Stimulated activated CD4-positive, alpha-beta T cell treated with anti-CD3 and anti-CD28 coated beads, Interleukin-15, amount 100 ng/mL, for 1 hour (primary cell): Measurements from ENCODE around the gene COX4I1.
A peak's percentile ranks its signal among the peaks of the same experiment; 100 is the strongest.

Source experiments
- DNase-seq, 2 donors: peaks; one replicate each; pipeline ENCODE4 v3.0.0-alpha.2; 2020; ENCODE audit warnings: low read depth in 1 of 2, low spot score in 1 of 2

Gene COX4I1

DNA sequence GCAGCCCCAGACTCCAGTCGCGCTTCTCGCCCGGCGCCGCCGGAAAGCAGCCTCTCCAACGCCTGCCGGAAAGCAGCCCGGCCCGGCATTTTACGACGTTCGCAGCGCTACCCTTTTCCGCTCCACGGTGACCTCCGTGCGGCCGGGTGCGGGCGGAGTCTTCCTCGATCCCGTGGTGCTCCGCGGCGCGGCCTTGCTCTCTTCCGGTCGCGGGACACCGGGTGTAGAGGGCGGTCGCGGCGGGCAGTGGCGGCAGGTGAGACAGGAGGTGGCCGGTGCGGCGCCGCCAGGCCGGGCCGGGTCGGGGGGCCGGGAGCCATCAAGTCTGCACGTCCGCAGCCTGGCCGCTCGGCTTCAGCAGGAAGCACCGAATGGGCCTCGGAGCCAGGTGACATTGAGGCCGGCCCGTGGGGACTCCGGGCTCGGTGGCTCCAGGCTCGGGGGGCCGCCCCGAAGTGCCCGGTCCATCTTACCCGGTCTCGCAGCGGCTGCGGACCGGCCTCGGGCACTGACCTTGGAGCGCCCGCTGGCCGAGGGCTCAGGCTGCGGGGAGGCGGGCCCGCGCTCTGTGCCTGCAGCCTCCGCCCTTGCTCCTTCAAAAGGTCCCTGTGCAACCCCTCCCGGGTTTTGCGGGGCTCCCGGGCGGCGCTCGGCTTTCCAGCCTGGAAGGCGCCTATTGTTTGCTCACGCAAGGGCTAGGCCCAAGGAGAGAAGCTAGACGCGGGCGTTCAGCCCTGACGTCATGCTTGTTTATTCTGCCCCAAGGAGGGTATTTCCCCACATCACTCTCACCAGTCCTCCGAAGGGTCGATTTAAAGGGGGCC, at the start of gene COX4I1, which contains the start of gene EMC8:
Gene COX4I1 (plus strand): TSS at position 199 of the 824 bp plus-strand sequence. CDS start 1,511 bp downstream, outside the sequence.
Gene EMC8 (minus strand): TSS at position 48 of the 824 bp plus-strand sequence. CDS start 249 bp downstream, outside the sequence.
- peak; percentile 84 to 92 for DNase-seq

DNA sequence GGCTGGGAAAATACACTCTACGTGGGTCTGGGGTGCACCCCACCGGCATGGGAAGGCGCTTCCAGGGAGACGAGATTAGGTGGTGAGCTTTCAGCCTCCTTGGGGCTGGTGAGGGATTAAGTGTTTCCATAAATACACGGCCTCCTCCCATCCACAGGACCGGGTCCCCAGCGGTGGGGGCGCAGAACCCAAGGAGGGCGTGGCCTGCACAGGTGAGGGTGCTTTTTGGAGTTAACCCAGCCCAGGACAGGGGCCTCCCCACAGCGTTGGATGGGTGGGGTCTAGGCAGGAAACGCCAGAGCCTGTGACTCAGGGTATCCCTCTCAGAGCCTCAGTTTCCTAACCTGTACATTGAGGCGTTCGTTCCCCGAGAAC, 49.7 kb upstream of the COX4I1 start:
- no peak for DNase-seq

DNA sequence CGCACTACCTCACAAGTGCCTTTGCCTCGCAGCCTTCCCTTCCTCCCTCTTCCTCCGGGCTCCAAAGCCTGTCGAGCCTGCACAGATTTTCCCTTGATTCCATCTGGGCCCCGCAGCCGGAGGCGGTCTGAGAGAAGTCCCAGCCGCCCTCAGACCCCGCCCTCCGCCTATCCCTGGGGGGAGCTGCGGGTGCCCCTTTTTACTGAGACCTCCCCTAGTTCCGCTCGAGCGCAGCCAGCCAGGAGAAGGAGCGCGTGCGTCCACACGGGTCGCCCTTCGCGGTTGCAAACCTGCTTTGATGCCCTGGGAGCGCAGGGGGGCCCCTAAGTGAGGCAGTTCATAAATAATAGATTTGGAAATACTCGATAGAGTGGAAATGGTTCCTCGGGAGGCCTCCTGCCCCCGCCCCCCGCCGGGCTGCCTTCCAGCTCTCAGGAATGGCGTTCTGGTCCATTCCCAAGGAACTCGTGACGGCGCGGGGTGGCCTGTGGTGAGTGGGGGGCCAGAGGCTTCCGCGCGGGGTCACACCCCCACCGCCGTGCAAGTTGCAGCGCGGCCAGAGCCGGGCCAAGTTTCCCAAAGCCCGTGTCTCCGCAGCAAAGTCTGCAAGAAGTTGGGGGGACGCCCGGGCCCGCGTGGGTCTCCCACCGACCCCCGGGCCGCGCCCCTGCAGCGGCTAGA, 49.2 kb upstream of the COX4I1 start:
- DNase-seq: no peak

DNA sequence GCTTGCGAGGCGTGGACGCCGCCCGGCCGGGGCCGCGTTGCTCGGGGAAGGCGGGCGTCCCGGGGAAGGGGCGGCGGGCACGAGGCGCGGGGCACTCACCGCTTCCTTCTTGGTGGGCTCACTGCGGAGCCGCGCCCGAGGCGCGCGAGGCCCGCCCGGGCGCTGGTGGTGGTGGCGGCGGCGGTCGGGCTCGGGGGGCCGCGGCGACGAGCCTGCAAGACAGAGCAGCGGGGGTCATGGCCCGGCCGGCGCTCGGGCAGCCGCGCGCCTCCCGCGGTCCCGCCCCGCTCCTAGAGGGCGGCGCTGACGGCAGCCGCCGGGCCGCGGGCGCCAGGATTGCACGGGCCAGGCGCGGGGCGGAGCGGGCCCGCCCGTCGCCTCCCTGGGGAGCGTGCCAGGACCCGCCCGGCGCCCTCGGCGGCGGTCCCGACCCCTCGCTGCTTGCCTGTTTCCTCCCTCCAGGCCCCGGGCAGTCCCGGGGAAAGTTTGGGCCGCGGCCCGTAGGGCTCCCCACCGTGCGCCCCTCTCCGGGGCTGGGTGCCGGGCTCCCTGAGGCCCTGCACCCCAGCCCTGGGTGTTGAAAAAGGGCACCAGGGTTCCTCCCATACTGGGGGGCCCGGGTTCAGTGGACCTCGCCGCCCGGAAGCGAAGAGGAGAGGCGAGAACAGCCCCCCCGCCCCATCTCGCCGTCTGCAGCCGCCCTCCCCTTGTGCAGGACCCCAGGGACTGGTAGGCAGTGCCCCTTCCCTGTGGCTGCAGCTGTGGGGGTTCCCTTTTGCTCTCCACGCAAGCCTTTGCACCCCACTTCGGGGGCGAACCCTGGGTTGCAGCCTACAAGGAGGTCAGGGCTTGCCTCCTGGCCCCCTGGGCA, 48.4 kb upstream of the COX4I1 start, which contains the start of gene C16orf74:
Gene C16orf74 (minus strand): TSS at position 270 of the 871 bp plus-strand sequence. CDS start 15,879 bp downstream, outside the sequence.
- DNase-seq: no peak

DNA sequence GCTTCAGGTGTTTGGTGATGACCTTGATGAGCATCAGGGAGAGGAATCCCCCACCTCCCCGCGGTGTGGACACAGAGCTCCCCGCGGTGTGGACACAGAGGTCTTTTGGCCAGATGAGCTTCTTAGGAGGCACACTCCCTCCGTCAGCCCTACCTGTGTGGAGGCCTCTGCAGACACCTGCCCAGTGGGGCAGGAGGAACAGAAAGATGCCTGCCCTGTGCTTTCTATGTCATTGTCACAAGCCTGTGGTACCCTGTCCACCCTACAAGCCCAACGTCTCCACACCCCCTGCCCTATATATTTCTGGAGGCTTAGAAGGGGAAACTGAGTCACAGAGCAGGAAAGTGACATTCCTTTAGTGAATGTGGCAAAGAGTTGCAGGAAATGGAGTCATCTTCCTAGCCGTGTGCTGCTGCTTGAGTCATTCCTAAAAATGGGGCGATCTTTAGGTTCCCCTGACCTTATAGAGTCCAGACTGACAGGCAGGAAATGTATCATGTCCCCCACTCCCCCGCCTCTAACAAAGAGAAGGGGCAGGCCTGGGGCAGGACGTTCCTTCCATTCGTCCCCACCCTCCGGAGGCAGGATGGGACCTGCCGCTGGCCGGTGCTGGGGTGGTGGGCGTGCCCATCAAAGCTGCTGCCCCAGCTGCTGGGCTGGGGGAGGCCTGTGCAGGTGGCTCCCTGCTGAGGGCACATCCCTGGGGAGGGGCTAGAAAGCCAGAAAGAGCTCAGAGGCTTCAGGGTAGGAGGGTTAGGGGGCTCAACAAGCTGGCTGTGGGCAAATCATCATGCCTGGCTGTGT, 47.6 kb upstream of the COX4I1 start:
- no peak for DNase-seq

DNA sequence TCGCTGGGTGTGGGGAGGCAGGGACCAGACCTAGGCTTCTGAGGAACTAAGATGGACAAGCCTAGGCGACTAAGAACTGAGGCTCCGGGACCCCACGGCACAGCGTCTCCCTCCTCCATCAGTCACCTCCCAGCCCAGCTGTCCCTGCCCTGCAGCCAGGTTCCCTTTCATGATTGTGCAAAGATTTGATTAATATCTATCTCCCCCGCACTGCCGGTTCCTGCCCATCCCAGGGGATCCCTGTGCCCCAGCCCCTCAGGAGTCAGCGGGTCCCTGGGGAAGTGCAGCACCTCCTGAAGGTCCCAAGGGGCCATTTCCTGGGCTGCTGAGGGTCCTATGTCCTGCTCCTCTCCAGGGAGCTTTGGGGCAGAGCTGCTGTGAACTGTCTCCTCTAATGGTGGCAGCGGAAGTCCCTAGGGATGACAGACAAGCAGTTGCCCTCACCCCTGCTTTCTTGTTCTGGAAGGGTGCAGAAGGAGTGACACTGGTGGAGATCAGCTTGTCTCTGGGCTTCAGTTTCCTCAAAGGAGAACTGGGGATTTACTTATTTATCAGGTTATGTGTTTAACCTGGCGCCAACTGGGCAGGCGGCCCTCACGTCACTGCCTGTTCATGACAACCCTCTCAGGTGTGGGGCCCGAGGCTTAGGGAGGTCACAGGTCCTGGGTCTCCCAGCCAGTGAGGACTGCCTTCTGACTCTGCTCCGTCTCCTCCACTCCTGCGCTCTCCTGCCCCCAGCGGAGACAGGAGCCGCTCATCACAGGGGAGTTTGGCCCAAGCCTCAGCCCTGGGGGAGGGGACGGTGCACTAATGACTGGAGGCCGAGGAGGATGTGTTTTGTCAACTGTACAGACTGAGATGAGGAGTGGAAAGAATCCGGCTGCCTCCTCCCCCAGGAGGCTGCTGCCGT, 46.7 kb upstream of the COX4I1 start:
- DNase-seq: no peak

DNA sequence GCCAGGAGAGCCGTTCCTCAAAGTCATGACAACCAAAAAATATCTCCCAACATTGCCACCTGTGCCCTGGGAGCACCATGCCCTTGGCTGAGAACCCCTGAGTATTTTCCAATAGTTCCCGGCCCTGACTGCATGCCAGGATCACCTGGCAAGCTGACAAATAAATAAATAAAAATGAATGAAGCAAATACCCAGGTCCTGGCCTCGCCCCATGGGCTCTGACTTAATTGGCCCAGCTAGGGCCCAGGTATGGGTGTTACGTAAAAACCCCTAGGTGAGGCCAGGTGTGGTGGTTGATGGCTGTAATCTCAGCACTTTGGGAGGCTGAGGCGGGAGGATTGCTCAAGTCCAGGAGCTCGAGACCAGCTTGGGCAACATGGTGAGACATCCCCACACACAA, 45.9 kb upstream of the COX4I1 start:
- no peak for DNase-seq

DNA sequence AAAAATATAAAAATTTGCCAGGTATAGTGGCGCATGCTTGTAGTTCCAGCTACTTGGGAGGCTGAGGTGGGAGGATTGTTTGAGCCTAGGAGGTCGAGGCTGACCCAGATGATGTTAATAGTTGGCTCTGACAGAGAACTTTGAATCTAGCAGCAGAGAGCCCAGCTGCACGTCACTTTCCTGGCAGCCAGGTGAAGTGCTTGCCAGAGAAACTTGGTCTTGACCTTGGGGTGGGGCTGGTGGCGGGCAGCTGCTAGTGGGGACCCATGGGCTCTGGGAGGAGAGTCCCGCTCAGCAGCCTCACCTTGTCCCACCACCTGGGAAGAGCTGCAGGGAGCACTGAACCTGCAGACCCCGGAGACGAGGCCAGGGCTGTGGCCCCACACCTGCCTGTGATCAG, 45.5 kb upstream of the COX4I1 start:
- DNase-seq: no peak

DNA sequence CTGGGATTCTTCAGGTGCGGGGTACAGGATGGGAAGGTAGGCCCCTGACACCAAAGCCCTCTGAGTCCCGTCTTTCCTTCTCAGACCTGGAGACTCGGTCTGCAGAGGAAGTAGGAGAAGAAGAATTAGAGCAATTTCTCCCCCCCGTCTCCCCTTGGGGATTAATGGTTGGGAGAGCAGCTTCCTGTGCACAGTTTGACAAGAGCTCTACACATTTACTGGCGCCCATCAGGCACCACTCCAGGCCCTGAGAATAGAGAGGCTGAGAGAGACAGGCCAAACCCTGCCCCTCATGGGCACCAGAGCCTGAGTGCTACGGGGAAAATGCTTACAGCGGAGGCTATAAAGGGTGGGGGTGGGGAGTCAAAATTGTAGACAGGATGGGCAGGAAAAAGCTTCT, 45.1 kb upstream of the COX4I1 start:
- no peak for DNase-seq

DNA sequence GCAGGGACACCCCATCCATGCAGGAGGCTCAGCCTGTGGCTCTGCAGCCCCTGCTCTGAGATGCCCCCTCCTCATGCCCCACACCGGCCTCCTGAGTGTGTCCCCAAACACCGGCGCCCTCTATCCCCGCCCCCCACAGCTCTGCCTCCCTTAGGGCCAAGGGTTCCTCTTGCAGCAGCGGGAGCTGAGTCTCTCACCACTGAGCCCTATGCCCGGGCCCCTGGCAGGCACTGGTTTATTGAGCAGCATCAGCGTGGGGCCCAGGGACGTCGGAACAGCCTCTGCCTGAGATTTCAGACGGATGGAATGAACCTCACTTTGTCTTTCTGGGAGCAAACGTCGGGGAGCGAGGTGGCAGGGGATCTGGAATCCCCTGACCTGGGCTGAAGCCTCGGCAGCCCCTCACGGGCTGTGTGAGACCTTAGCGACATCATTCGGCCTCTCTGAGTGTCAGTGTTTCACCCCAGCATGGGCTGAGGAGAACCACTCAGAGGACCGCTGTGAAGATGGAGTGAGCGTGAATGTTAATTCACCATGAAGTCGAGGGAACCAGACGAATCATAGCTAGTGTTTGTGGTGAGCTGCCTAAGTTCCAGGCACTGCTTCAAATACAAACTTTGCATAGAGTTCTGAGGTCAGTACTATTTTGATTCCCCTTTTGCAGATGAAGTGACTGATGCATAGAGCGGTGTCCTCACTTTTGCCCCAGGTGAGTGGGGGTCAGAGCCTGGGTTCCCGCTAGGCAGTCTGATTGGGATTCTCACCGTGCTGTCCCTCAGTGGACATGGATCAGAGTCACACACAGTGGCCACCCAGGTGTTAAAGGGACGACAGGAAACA, 43.3 kb upstream of the COX4I1 start:
- DNase-seq: no peak

DNA sequence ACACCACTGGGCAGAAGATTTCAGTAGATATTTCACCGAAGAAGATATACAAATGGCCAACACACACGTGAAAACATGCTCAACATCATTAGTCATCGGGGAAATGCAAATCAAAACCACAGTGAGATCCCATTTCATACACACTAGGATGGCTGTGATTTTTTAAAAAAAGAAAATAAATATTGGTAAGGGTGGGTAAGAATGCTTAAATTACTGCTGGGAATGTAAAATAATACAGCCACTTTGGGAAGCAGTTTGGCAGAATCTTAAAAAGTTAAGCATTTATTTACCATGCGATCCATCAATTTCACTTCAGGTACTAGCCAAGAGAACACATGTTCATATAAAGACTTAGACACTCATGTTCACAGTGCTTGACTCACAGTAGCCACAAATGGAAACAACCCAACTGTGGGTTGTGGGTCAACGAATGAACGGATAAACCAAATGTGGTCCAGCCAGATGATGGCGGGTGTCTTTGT, 42.1 kb upstream of the COX4I1 start:
- DNase-seq: no peak

DNA sequence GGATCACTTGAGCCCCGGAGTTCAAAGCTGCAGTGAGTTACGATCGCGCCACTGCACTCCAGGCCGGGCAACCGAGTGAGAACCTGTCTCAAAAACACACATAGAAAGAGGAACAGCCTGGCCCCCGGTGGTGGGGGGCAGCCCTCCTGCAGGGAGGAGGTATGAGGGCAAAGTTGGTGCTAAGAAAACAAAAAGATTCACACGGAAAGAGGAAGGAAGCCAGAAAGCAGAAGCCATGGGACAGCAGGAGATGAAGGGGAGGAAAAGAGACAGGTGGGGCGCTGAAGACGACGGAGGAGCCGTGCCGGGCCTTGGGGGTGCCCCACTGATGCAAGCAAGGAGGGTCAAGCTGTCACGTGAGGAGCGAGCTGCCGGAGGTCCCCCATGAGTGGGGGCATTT, 40.4 kb upstream of the COX4I1 start:
- no peak for DNase-seq

DNA sequence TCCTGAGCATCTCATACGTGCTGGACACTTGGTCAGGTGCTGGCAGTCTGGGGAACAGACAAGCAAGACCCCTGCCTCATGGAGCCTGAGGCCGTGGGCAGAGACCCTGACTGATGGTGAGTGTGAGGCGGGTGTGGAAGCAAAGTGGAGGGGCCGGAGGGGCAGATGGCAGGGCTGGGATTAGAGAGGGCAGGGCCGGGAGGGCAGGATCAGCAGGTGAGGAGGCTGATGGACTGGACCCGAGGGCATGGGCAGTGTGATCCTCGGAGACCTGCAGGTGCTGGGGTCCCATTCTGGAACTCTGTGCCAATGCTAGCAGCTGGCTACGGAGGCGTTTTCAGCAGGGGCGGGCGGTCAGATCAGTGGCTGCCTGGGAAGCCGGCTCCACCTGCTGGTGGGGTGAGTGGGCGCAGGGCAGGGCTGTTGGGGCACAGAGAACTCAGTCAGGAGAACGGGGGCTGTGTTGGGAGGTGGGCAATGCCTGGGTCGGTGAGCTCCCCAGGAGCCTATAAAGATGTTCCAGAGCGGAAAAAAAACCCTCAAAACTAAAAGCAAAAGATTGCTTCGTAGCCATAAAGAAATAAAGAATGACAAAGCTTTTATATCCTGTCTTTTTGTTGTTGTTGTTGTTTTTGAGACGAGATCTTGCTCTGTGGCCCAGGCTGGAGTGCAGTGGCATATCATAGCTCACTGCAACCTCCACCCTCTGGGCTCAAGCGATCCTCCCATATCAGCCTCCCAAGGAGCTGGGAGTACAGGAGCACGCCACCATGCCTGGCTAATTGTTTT, 39.7 kb upstream of the COX4I1 start:
- no peak for DNase-seq

DNA sequence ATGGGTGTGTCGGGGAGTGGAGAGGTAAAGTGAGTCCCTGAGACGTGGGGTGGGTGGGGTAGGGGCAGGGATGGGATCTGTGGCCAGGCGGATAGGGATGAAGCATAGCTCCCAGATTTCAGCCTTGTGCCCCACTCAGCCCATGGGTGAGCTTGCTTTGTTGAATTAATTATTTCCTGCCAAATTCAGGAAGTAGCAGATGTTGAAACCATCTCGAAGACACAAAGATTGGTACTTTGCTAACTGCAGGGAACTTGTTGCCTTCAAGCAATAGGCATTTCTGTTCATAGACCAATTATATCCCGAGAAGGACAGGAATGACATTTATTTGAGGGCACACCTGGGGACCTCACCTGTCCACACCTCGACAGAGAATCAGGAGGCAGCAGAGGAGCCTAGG, 37.6 kb upstream of the COX4I1 start:
- no peak for DNase-seq

DNA sequence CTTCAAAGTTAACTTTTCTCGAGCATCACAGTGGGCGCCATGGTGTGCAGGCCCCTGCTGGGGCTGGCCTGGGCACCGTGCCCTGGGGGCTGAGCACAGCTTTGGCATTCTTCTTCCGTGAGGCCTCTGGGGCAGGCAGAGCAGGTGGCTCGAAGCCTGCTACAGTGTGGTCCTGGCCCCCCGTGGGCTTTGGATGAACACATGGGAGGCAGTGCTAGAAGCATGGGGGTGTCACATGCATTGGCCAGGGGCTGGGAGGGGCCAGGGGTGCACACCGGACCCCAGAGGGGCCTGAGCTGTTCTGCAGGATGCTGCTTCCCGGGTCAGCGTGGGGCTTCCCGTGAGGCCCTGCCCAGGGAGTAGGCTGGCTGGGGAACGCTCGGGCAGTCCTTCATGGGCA, 36.5 kb upstream of the COX4I1 start:
- no peak for DNase-seq

DNA sequence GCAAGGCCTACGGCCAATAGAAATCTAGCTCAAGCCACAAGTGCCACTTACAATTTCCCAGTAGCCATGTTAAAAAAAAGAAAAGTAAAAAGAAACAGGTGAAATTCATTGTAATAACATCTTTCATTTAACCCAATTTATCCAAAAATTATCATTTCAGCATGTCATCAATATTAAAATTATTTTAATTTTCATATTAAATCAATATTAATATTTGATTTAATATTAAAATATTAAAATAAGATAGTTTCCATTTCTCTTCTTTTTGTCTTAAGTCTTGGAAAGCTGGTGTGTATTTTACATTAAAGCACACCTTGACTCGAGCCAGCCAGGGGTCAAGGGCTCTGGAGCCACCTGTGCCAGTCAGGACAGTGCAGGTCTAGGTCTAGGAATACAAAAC, 35.9 kb upstream of the COX4I1 start:
- DNase-seq: no peak

DNA sequence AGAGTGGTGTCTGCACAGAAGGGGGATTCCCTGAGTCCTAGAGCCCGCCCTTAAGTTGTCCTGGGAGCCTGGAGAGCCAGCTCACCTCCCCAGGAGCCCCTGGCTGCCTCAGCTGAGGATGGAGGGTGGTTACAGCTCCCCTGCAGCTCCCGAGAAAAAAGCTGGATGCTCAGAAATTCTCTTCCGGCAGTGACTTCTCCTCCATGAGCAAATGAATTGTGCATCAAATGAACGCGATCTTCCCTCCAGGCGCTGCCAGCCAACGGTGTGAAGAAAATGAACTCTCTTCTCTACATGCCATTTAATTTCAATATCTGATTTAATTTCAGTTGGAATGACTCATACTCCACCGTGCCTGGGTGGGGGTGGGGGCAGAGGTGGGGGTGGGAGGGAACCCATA, 34.3 kb upstream of the COX4I1 start:
- DNase-seq: no peak

DNA sequence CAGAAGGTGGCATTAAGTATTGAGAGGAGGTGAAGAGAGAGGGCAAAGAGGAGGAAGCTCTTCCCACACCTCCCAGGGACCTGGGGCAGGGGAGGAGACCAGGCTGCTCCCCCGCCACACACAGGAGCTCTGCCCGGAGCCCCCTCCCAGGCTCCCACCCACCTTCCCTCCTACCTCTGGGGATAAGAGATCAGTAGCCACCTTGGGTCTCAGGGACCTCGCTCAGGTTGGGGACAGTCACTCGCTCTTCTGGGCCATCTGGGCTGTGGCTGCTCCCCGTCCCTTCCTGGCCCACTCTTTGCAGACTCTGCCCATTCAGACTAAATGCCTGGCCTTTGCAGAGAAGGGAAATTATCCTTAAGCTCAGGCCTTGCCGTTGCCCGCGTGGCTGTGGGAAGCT, 33.7 kb upstream of the COX4I1 start:
- no peak for DNase-seq
